PC-3 (cell line): Measurements from ENCODE around the gene CHD2. TPM values are rescaled to one million over a fixed set of nuclear protein-coding genes. Genes with fewer than 3 reads are reported as not detected.

Experiments used
- ATAC-seq: fragments of 200-7000 bp; cut with Tn5 transposase; 2 replicates; pipeline ENCODE4 v1.9.1; 2020; ENCODE audit warnings: mild to moderate bottlenecking, moderate library complexity
- BruUV-seq: library from RNA; stranded (reverse); fragments of 400-500 nt; replicated peaks from 2 replicates; lab custom pipeline; 2021; lab: Mats Ljungman, UMichigan
- CTCF ChIA-PET: fragments of 300-600 bp; sonication (Branson Sonifier 250); formaldehyde crosslinking; loops from one replicate; lab custom pipeline; 2022; ENCODE audit warnings: antibody characterized with exemption; lab: Charles Lee
- POLR2A ChIA-PET: fragments of 300-600 bp; sonication (Branson Sonifier 250); formaldehyde crosslinking; loops from one replicate; lab custom pipeline; 2022; ENCODE audit warnings: antibody characterized with exemption; ENCODE audit not compliant: unreplicated experiment; lab: Charles Lee
- DNase-seq: peaks from one replicate; pipeline ENCODE4 v3.0.0-alpha.2; 2015
- H2AFZ ChIP-seq: fragments of 300-600 bp; sonication (generic); 2 replicates; pipeline ENCODE4 v1.6.0; 2016; ENCODE audit warnings: antibody characterized with exemption, low read length
- H3F3A ChIP-seq: fragments of 300-600 bp; sonication (generic); one replicate; pipeline ENCODE4 v1.6.0; 2017; ENCODE audit warnings: antibody characterized with exemption, low read length, control low read depth, mild to moderate bottlenecking; ENCODE audit not compliant: unreplicated experiment
- H3K27ac ChIP-seq: fragments of 300-600 bp; sonication (generic); 2 replicates; pipeline ENCODE4 v1.5.1; 2016; ENCODE audit warnings: mild to moderate bottlenecking, low read length
- H3K27me3 ChIP-seq: fragments of 300-600 bp; sonication (generic); 2 replicates; pipeline ENCODE4 v1.6.1; 2016; ENCODE audit warnings: low read length, mixed read lengths
- H3K36me3 ChIP-seq: fragments of 300-600 bp; sonication (generic); 2 replicates; pipeline ENCODE4 v1.6.1; 2016; ENCODE audit warnings: low read depth, mixed run types, low read length, mixed read lengths
- H3K4me1 ChIP-seq: fragments of 300-600 bp; sonication (generic); 2 replicates; pipeline ENCODE4 v1.5.1; 2016; ENCODE audit warnings: low read length; ENCODE audit not compliant: insufficient read depth
- H3K4me2 ChIP-seq: fragments of 300-600 bp; sonication (generic); 2 replicates; pipeline ENCODE4 v1.6.0; 2016; ENCODE audit warnings: low read length
- H3K4me3 ChIP-seq: fragments of 300-600 bp; sonication (generic); 2 replicates; pipeline ENCODE4 v1.5.1; 2016; ENCODE audit warnings: mild to moderate bottlenecking, low read length, mixed read lengths
- H3K79me2 ChIP-seq: fragments of 300-600 bp; sonication (generic); 2 replicates; pipeline ENCODE4 v1.6.1; 2017; ENCODE audit warnings: low read length, mixed read lengths
- H3K9ac ChIP-seq: fragments of 300-600 bp; sonication (generic); 2 replicates; pipeline ENCODE4 v1.6.0; 2016; ENCODE audit warnings: mild to moderate bottlenecking, low read length
- H3K9me2 ChIP-seq: fragments of 300-600 bp; sonication (generic); replicated peaks from 2 replicates; pipeline ENCODE4 v1.6.1; 2016; ENCODE audit warnings: mixed run types, low read length, mixed read lengths
- H3K9me3 ChIP-seq: fragments of 300-600 bp; sonication (generic); 2 replicates; pipeline ENCODE4 v1.6.1; 2016; ENCODE audit warnings: low read length, mixed read lengths
- H4K20me1 ChIP-seq: fragments of 300-600 bp; sonication (generic); 2 replicates; pipeline ENCODE4 v1.6.1; 2016; ENCODE audit warnings: low read length, mixed read lengths
- EZH2 ChIP-seq: fragments of 300-600 bp; sonication (generic); IDR thresholded peaks from one replicate; pipeline ENCODE4 v1.6.1; 2017; ENCODE audit warnings: antibody characterized with exemption, mild to moderate bottlenecking, low read length; ENCODE audit not compliant: unreplicated experiment
- EZH2phosphoT487 ChIP-seq: fragments of 300-600 bp; sonication (generic); IDR thresholded peaks from 2 replicates; pipeline ENCODE4 v1.6.1; 2018; ENCODE audit warnings: mild to moderate bottlenecking, antibody characterized with exemption, low read length, borderline replicate concordance
- intact Hi-C: fragments of 100-400 bp; cut with micrococcal nuclease; formaldehyde crosslinking; loops from 2 replicates; pipeline ENCODE4 v1.9.0; 2023
- total RNA-seq: library from RNA; depleted of rRNA; stranded (reverse); fragments of >200 nt; gene quantifications from 2 replicates; pipeline ENCODE4 v1.2.3, GENCODE V29; 2014
- TF ChIP-seq, protein P1 (sequence below): fragments of 300-600 bp; sonication (generic); conservative IDR thresholded peaks from 2 replicates; pipeline ENCODE4 v1.5.1; 2017; ENCODE audit warnings: antibody characterized with exemption, low read depth, mild to moderate bottlenecking, low read length

The CHD2 gene
- total RNA-seq, 1 experiment from 2014 or later, result 42.7 TPM

DNA sequence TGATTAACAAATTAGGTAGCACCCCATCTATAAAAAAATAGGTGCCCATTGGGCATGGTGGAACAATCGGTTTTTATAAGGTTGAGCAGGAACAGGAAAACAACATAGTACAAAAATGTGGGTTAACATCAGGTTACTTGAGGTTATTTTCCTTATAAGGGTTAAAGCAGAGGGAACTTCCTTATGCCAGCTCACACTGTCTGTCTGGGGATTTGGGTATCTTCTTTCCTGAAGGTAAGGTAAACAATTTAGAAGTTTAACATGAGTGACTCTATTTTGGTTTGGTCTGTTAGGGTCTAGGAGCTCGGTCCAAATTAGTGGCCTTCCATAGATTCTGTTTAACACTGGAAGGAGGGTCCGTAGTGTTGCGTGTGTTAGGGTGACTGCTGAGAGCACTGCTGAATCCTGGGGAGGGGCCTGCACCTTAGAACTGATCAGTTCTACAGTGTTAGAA, 14.7 kb downstream of the CHD2 start:
- peak overlapping the region; percentile 7; the same call in 1 of the 2 replicates for H3K27ac ChIP-seq
- intact Hi-C loops, result no loop called here
- H3F3A ChIP-seq, result peaks cover 8% of the 10 kb centered on the region
- H3K36me3 ChIP-seq, result peaks cover 17% of the 10 kb centered on the region
- peak overlapping the region; percentile 43 for H3K4me2 ChIP-seq
- ATAC-seq (peak; percentile 68), DNase-seq (peak; percentile 41)
- peaks cover 92% of the 10 kb centered on the region for H3K79me2 ChIP-seq
- no peaks in the 10 kb centered on the region for H3K9me2 ChIP-seq
- no peak for TF ChIP-seq EZH2phosphoT487
- no peak for TF ChIP-seq EZH2
- TF ChIP-seq, protein P1, sequence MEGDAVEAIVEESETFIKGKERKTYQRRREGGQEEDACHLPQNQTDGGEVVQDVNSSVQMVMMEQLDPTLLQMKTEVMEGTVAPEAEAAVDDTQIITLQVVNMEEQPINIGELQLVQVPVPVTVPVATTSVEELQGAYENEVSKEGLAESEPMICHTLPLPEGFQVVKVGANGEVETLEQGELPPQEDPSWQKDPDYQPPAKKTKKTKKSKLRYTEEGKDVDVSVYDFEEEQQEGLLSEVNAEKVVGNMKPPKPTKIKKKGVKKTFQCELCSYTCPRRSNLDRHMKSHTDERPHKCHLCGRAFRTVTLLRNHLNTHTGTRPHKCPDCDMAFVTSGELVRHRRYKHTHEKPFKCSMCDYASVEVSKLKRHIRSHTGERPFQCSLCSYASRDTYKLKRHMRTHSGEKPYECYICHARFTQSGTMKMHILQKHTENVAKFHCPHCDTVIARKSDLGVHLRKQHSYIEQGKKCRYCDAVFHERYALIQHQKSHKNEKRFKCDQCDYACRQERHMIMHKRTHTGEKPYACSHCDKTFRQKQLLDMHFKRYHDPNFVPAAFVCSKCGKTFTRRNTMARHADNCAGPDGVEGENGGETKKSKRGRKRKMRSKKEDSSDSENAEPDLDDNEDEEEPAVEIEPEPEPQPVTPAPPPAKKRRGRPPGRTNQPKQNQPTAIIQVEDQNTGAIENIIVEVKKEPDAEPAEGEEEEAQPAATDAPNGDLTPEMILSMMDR, result no peak
- ChIA-PET POLR2A (no interaction called here), CTCF (interaction anchor here (0.7 kb wide), 1 partner anchor 116 kb away, joined by 3 read pairs; no protein-coding TSS in a partner anchor)
- no peak overlapping the region for H2AFZ ChIP-seq
- no TSS peak for BruUV-seq
- H3K9ac ChIP-seq, result no peak overlapping the region
- no peak overlapping the region for H3K4me3 ChIP-seq
- no peaks in the 10 kb centered on the region for H3K27me3 ChIP-seq
- H4K20me1 ChIP-seq, result no peaks in the 10 kb centered on the region
- H3K9me3 ChIP-seq, result no peaks in the 10 kb centered on the region
- peaks cover 56% of the 10 kb centered on the region for H3K4me1 ChIP-seq

DNA sequence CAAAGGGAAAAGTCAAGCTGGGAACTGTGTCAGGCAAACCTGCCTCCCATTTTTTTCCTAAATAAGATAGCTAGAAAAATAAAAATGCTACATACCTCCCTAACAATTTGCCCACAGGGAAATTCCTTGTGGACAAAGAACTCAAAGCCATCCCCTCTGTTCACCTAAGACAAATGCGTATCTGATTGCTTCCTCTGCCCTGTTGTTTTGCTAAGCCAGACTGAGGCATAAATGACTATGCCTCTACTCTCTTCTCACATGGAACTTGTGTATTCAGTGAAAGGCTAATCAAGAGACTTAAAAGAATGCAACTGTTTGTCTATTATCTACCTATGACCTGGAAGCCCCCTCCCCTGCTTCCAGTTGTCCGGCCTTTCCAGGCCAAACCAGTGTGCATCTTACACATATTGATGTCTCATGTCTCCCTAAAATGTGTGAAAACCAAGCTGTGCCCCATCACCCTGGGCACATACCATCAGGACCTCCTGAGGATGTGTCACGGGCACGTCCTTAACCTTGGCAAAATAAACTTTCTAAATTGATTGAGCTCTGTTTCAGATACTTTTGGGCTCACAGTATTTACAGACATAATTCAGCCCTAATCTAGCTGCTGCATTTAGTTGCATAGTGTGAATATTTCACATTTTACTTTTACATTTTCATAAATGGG, 15.8 kb downstream of the CHD2 start:
- Histone ChIP-seq H3F3A (peaks cover 11% of the 10 kb centered on the region), H3K4me2 (no peak overlapping the region), H3K9ac (no peak overlapping the region), H3K27ac (no peak overlapping the region), H4K20me1 (no peaks in the 10 kb centered on the region), H3K36me3 (peaks cover 12% of the 10 kb centered on the region; the same call in 1 of the 2 replicates), H3K4me1 (peaks cover 67% of the 10 kb centered on the region), H3K79me2 (peaks cover 92% of the 10 kb centered on the region), H3K9me3 (no peaks in the 10 kb centered on the region), H3K4me3 (no peak overlapping the region), H2AFZ (no peak overlapping the region), H3K27me3 (no peaks in the 10 kb centered on the region), H3K9me2 (no peaks in the 10 kb centered on the region)
- ATAC-seq (no peak), DNase-seq (no peak)
- ChIA-PET POLR2A (no interaction called here), CTCF (no interaction called here)
- TF ChIP-seq, protein P1, result no peak
- no peak for TF ChIP-seq EZH2phosphoT487
- TF ChIP-seq EZH2, result no peak
- BruUV-seq, result no TSS peak
- intact Hi-C loops, result no loop called here
